Measurements from ENCODE around the gene FBXL4.

DNA sequence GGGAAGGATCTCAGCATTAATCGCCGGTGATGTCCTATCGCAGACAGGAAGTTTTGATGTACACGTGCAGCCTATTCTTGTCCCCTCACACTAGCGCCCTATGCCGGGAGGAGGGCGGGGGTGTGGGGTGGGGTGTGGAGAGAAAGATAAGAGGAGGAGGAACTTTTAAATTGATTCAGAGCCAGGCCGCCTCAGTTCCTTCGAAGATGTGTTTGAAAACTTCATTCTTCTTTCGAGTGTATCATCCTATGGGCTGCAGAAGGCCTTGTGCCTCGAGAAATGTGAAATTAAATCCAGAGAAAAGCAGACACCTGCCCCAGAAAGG, 115.8 kb downstream of the FBXL4 start:
- TF ChIP-seq, protein P1, sequence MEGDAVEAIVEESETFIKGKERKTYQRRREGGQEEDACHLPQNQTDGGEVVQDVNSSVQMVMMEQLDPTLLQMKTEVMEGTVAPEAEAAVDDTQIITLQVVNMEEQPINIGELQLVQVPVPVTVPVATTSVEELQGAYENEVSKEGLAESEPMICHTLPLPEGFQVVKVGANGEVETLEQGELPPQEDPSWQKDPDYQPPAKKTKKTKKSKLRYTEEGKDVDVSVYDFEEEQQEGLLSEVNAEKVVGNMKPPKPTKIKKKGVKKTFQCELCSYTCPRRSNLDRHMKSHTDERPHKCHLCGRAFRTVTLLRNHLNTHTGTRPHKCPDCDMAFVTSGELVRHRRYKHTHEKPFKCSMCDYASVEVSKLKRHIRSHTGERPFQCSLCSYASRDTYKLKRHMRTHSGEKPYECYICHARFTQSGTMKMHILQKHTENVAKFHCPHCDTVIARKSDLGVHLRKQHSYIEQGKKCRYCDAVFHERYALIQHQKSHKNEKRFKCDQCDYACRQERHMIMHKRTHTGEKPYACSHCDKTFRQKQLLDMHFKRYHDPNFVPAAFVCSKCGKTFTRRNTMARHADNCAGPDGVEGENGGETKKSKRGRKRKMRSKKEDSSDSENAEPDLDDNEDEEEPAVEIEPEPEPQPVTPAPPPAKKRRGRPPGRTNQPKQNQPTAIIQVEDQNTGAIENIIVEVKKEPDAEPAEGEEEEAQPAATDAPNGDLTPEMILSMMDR (IDR thresholded peaks at IDR 0.05) = no peak
- TF ChIP-seq EP300 (IDR thresholded peaks at IDR 0.05; ENCODE audit: borderline replicate concordance in 1 of 2, low read depth in 1 of 2, low read length in 1 of 2) (no peak), SMC3 (IDR thresholded peaks at IDR 0.05; ENCODE audit: low read depth, low read length) (no peak), JUND (IDR thresholded peaks at IDR 0.05) (no peak), PBX3 (IDR thresholded peaks at IDR 0.05) (no peak), TAF1 (IDR thresholded peaks at IDR 0.05; ENCODE audit: borderline replicate concordance, low read depth, low read length) (no peak), ZBTB33 (IDR thresholded peaks at IDR 0.05; ENCODE audit: borderline replicate concordance, low read depth) (no peak), FOXJ3 (CRISPR knock-in tag; IDR thresholded peaks at IDR 0.05) (no peak), EZH2phosphoT487 (IDR thresholded peaks at IDR 0.05; ENCODE audit: borderline replicate concordance, low read depth) (no peak)
- TF ChIP-seq, protein P2, sequence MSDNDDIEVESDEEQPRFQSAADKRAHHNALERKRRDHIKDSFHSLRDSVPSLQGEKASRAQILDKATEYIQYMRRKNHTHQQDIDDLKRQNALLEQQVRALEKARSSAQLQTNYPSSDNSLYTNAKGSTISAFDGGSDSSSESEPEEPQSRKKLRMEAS (IDR thresholded peaks at IDR 0.05; ENCODE audit: low read depth) = no peak
- TF ChIP-seq, protein P3, sequence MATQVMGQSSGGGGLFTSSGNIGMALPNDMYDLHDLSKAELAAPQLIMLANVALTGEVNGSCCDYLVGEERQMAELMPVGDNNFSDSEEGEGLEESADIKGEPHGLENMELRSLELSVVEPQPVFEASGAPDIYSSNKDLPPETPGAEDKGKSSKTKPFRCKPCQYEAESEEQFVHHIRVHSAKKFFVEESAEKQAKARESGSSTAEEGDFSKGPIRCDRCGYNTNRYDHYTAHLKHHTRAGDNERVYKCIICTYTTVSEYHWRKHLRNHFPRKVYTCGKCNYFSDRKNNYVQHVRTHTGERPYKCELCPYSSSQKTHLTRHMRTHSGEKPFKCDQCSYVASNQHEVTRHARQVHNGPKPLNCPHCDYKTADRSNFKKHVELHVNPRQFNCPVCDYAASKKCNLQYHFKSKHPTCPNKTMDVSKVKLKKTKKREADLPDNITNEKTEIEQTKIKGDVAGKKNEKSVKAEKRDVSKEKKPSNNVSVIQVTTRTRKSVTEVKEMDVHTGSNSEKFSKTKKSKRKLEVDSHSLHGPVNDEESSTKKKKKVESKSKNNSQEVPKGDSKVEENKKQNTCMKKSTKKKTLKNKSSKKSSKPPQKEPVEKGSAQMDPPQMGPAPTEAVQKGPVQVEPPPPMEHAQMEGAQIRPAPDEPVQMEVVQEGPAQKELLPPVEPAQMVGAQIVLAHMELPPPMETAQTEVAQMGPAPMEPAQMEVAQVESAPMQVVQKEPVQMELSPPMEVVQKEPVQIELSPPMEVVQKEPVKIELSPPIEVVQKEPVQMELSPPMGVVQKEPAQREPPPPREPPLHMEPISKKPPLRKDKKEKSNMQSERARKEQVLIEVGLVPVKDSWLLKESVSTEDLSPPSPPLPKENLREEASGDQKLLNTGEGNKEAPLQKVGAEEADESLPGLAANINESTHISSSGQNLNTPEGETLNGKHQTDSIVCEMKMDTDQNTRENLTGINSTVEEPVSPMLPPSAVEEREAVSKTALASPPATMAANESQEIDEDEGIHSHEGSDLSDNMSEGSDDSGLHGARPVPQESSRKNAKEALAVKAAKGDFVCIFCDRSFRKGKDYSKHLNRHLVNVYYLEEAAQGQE (IDR thresholded peaks at IDR 0.05; ENCODE audit: low read depth, low read length) = no peak
